Lower lobe of right lung (tissue), 2 donors: ENCODE data around the gene NBDY. TPM values are rescaled to one million over a fixed set of nuclear protein-coding genes. Genes with fewer than 3 reads are reported as not detected.
"Not testable (repeated sequence)": the region's sequence is repeated elsewhere in the genome, so short reads cannot be mapped to it uniquely, and the experiment has no call there.

Experiments
- ATAC-seq, 2 donors: fragments of 200-7000 bp; cut with Tn5 transposase; one replicate each; pipeline ENCODE4 v1.9.1; 2020 to 2022; ENCODE audit warnings: mild to moderate bottlenecking in 2 of 2, moderate library complexity in 2 of 2
- DNase-seq: peaks from one replicate; pipeline ENCODE4 v3.0.0-alpha.2; 2020
- H3K27ac ChIP-seq: fragments of 200-600 bp; one replicate; pipeline ENCODE4 v1.8.0; 2022
- H3K27me3 ChIP-seq: fragments of 200-600 bp; one replicate; pipeline ENCODE4 v1.8.0; 2022; ENCODE audit warnings: low read depth
- H3K36me3 ChIP-seq: fragments of 200-600 bp; one replicate; pipeline ENCODE4 v1.8.0; 2022; ENCODE audit warnings: mild to moderate bottlenecking
- H3K4me1 ChIP-seq: fragments of 200-600 bp; one replicate; pipeline ENCODE4 v1.8.0; 2022
- H3K4me3 ChIP-seq: fragments of 200-600 bp; one replicate; pipeline ENCODE4 v1.8.0; 2022; ENCODE audit warnings: mild to moderate bottlenecking
- H3K9me3 ChIP-seq: fragments of 200-600 bp; one replicate; pipeline ENCODE4 v1.8.0; 2022
- intact Hi-C: fragments of 100-400 bp; cut with DNase I; formaldehyde crosslinking; loops from one replicate; pipeline ENCODE4 v1.11.0; 2022
- total RNA-seq: library from RNA; stranded (reverse); fragmentation: NEBNext Ultra II Directional; extraction: Animal tissue kit (Norgen Biotek cat#: 25700); gene quantifications from one replicate; pipeline ENCODE4 v1.2.1, GENCODE V29; 2021
- TF ChIP-seq, protein P1 (sequence below): fragments of 200-600 bp; IDR thresholded peaks from one replicate; pipeline ENCODE4 v1.8.0; 2022; ENCODE audit warnings: antibody characterized with exemption, mild to moderate bottlenecking
- donor health status: DM: no; HTN: yes; CAD: no; lungs with severe emphysema.

Gene NBDY
- total RNA-seq, 1 donor from 2014 or later, result 37.5 TPM

DNA sequence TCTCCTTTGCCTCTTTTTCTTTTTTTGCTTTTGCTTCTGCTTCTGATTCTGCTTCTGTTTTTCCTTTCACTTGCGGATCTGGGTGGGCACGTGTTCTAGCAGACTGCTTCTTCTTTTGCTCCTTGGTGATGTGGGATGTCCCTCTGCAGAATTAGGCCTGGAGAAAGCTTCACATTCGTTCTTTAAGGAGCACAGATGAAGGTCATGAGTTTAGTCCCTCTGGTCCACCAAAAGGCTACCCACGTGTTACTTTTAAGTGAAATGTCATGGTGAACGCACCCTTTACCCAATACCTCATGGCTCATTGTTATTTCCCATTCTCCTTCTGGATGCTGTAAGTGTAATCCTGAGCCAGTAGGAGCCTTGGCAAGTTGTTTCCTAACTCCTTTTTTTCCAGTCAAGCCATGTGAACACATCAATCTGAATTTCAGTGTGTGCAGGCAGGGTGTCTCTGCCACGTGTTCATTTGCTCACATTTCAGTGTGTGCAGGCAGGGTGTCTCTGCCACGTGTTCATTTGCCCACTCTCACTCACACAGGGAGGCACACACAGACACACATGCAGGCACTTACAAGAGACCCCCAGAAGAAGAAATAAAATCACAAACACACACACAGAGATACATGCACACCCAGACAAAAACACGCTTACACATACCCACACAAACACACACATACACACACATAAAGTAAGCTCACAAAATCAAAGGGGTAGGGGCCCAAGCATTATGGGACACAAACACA, 36.9 kb downstream of the NBDY start:
- no peak for ATAC-seq
- Histone ChIP-seq H3K27ac (peak overlapping the region; percentile 18), H3K9me3 (no peaks in the 10 kb centered on the region), H3K4me1 (peaks cover 19% of the 10 kb centered on the region), H3K4me3 (no peak overlapping the region), H3K36me3 (no peaks in the 10 kb centered on the region), H3K27me3 (no peaks in the 10 kb centered on the region)
- intact Hi-C loops, result no loop called here
- DNase-seq, result no peak
- TF ChIP-seq, protein P1, sequence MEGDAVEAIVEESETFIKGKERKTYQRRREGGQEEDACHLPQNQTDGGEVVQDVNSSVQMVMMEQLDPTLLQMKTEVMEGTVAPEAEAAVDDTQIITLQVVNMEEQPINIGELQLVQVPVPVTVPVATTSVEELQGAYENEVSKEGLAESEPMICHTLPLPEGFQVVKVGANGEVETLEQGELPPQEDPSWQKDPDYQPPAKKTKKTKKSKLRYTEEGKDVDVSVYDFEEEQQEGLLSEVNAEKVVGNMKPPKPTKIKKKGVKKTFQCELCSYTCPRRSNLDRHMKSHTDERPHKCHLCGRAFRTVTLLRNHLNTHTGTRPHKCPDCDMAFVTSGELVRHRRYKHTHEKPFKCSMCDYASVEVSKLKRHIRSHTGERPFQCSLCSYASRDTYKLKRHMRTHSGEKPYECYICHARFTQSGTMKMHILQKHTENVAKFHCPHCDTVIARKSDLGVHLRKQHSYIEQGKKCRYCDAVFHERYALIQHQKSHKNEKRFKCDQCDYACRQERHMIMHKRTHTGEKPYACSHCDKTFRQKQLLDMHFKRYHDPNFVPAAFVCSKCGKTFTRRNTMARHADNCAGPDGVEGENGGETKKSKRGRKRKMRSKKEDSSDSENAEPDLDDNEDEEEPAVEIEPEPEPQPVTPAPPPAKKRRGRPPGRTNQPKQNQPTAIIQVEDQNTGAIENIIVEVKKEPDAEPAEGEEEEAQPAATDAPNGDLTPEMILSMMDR, result no peak

DNA sequence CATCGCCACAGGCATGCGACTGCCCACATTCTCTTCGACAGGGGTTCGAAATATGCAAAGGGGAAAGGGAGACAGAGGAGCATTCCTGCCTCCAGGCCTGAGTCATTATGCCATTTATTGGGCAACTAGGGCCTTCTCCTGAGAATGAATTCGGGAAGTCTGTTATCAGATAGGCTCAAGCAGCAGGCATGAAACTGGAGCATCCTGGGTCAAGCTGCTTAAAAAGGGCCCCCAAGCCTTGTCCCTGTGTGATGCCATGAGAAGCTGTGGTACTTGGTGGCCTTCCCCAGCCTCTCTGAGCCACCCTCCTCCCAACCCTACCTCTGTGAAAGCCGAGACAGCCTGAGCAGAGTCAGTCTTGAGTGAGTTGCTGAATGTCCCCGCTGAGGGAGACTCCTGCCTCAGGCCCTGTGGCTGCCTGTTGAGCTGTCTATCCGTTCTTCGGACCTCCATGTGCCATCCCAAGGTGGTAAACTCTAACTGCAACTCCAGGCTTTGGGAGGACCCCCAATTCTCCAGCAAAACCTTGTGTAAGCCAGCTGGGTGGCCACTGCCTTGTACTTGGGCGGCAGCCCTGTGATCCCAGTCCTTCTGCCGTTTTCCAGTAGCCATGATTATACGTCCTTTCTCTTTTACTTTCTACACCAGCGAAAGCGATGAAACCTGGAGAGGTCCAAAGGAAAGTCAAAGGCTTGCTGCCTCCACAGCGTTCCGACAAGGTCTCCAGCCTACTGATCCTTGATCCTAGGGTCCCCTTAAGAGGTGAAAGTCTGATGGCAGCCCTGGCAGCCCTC, 37.7 kb downstream of the NBDY start:
- intact Hi-C loops, result no loop called here
- H3K4me1 ChIP-seq, result peaks cover 19% of the 10 kb centered on the region
- H3K27ac ChIP-seq, result no peak overlapping the region
- H3K27me3 ChIP-seq, result no peaks in the 10 kb centered on the region
- TF ChIP-seq, protein P1, result no peak
- no peaks in the 10 kb centered on the region for H3K36me3 ChIP-seq
- no peak overlapping the region for H3K4me3 ChIP-seq
- H3K9me3 ChIP-seq, result no peaks in the 10 kb centered on the region
- DNase-seq, result no peak
- no peak for ATAC-seq

DNA sequence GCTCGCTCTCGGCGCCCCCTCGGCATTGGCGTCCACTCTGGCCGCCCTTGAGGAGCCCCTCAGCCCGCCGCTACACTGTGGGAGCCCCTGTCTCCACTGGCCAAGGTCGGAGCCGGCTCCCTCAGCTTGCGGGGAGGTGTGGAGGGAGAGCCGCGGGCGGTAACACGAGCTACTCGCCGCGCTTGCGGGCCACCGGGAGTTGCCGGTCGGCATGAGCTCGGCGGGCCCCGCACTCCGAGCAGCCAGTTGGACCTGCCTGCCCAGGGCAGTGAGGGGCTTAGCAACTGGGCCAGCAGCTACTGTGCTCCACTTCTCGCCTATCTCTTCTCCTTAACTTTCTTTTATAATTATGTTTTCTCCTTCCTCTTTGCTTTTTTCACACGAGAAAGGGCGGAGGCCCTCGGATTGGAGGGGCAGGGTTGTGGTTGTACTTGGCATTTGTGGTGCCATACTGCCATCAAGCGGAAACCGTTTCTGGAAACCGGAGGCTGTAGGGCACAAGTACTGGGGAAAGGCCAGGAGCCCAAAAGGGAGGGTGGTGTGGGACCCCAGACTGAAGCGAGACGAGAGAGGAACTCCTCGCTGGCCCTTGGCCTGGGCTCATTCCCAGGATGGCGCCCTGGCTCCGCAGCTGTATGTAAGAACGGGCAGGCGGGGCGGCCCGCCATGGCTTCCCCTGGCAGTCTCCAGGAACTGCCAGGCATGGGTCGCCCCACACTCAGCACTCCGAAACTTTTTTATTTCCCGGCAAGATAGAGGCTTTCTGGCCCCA, 38.5 kb downstream of the NBDY start:
- H3K27me3 ChIP-seq, intact Hi-C loops, H3K4me3 ChIP-seq, DNase-seq, H3K27ac ChIP-seq, H3K9me3 ChIP-seq, H3K36me3 ChIP-seq: not testable (repeated sequence)
- peaks cover 19% of the 10 kb centered on the region for H3K4me1 ChIP-seq
- ATAC-seq, result peak in 1 of 2 donors; percentile 87

DNA sequence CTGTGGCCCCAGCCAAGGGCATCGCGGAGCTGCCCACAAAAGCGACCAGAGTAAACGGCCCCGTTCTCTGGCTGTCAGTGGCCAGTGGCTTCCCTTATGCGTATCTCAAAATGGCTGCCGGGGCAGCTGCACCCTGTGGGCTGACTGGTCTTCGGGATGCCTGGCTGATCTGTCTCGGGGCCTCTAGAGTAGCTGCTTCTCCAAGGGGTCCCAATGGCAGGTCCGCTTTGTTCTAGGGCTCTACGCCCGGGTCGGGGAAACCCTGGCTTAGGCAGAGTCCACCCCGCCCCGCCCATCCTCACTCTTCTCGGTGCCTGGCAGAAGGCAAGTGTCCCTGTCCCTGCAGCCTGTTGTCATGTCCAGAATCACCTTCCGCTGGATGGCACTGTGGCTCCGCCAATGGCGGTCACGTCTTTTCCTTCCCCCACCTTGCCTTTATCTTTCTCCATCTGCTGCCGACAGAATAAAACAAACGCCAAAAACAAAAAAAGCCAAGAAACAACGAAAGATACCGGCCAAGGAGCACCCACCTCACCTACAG, 39.1 kb downstream of the NBDY start:
- peak in 1 of 2 donors; percentile 79 for ATAC-seq
- H3K27ac ChIP-seq, H3K27me3 ChIP-seq, H3K9me3 ChIP-seq, intact Hi-C loops, H3K36me3 ChIP-seq, H3K4me3 ChIP-seq, DNase-seq: not testable (repeated sequence)
- H3K4me1 ChIP-seq, result peaks cover 19% of the 10 kb centered on the region

DNA sequence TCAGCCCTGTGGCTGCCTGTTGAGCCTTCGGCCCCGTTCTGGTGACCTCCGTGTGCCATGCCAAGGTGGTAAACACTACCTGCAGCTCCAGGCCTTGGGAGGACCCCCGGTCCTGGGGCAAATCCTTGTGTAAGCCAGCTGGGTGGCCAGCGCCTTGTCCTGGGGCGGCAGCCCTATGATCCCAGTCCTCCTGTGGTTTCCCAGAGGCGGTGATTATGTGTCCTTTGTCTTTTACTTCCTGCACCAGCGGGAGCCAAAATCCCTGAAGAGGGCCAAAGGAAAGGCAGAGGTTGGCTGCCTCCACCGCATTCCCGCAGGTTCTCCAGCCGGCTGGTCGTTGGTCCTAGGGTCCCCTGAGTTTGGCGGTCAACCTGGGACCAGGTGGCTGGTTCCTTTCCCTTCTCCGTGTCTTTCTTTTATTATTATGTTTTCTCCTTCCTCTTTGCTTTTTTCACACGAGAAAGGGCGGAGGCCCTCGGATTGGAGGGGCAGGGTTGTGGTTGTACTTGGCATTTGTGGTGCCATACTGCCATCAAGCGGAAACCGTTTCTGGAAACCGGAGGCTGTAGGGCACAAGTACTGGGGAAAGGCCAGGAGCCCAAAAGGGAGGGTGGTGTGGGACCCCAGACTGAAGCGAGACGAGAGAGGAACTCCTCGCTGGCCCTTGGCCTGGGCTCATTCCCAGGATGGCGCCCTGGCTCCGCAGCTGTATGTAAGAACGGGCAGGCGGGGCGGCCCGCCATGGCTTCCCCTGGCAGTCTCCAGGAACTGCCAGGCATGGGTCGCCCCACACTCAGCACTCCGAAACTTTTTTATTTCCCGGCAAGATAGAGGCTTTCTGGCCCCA, 43.9 kb downstream of the NBDY start:
- H3K4me1 ChIP-seq, result not testable (repeated sequence)
- peak; percentile 6 to 83 for ATAC-seq

DNA sequence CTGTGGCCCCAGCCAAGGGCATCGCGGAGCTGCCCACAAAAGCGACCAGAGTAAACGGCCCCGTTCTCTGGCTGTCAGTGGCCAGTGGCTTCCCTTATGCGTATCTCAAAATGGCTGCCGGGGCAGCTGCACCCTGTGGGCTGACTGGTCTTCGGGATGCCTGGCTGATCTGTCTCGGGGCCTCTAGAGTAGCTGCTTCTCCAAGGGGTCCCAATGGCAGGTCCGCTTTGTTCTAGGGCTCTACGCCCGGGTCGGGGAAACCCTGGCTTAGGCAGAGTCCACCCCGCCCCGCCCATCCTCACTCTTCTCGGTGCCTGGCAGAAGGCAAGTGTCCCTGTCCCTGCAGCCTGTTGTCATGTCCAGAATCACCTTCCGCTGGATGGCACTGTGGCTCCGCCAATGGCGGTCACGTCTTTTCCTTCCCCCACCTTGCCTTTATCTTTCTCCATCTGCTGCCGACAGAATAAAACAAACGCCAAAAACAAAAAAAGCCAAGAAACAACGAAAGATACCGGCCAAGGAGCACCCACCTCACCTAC, 44.5 kb downstream of the NBDY start:
- H3K4me3 ChIP-seq, DNase-seq, H3K4me1 ChIP-seq, H3K9me3 ChIP-seq, intact Hi-C loops, H3K27me3 ChIP-seq, H3K27ac ChIP-seq, H3K36me3 ChIP-seq: not testable (repeated sequence)
- ATAC-seq, result peak in 1 of 2 donors; percentile 77

More for the DNA sequence above, 43.9 kb downstream of the NBDY start:
- H3K27ac ChIP-seq, H3K36me3 ChIP-seq, DNase-seq, intact Hi-C loops, H3K9me3 ChIP-seq, H3K4me3 ChIP-seq, H3K27me3 ChIP-seq: not testable (repeated sequence)

DNA sequence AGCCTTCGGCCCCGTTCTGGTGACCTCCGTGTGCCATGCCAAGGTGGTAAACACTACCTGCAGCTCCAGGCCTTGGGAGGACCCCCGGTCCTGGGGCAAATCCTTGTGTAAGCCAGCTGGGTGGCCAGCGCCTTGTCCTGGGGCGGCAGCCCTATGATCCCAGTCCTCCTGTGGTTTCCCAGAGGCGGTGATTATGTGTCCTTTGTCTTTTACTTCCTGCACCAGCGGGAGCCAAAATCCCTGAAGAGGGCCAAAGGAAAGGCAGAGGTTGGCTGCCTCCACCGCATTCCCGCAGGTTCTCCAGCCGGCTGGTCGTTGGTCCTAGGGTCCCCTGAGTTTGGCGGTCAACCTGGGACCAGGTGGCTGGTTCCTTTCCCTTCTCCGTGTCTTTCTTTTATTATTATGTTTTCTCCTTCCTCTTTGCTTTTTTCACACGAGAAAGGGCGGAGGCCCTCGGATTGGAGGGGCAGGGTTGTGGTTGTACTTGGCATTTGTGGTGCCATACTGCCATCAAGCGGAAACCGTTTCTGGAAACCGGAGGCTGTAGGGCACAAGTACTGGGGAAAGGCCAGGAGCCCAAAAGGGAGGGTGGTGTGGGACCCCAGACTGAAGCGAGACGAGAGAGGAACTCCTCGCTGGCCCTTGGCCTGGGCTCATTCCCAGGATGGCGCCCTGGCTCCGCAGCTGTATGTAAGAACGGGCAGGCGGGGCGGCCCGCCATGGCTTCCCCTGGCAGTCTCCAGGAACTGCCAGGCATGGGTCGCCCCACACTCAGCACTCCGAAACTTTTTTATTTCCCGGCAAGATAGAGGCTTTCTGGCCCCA, 49.3 kb downstream of the NBDY start:
- H3K4me3 ChIP-seq, H3K36me3 ChIP-seq, H3K4me1 ChIP-seq, H3K9me3 ChIP-seq, H3K27me3 ChIP-seq, DNase-seq, H3K27ac ChIP-seq, intact Hi-C loops: not testable (repeated sequence)
- peak; percentile 21 to 85 for ATAC-seq

DNA sequence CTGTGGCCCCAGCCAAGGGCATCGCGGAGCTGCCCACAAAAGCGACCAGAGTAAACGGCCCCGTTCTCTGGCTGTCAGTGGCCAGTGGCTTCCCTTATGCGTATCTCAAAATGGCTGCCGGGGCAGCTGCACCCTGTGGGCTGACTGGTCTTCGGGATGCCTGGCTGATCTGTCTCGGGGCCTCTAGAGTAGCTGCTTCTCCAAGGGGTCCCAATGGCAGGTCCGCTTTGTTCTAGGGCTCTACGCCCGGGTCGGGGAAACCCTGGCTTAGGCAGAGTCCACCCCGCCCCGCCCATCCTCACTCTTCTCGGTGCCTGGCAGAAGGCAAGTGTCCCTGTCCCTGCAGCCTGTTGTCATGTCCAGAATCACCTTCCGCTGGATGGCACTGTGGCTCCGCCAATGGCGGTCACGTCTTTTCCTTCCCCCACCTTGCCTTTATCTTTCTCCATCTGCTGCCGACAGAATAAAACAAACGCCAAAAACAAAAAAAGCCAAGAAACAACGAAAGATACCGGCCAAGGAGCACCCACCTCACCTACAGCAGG, 50.0 kb downstream of the NBDY start:
- intact Hi-C loops, H3K9me3 ChIP-seq, DNase-seq, H3K4me1 ChIP-seq, H3K4me3 ChIP-seq, H3K36me3 ChIP-seq, H3K27me3 ChIP-seq, H3K27ac ChIP-seq: not testable (repeated sequence)
- peak; percentile 12 to 88 for ATAC-seq

DNA sequence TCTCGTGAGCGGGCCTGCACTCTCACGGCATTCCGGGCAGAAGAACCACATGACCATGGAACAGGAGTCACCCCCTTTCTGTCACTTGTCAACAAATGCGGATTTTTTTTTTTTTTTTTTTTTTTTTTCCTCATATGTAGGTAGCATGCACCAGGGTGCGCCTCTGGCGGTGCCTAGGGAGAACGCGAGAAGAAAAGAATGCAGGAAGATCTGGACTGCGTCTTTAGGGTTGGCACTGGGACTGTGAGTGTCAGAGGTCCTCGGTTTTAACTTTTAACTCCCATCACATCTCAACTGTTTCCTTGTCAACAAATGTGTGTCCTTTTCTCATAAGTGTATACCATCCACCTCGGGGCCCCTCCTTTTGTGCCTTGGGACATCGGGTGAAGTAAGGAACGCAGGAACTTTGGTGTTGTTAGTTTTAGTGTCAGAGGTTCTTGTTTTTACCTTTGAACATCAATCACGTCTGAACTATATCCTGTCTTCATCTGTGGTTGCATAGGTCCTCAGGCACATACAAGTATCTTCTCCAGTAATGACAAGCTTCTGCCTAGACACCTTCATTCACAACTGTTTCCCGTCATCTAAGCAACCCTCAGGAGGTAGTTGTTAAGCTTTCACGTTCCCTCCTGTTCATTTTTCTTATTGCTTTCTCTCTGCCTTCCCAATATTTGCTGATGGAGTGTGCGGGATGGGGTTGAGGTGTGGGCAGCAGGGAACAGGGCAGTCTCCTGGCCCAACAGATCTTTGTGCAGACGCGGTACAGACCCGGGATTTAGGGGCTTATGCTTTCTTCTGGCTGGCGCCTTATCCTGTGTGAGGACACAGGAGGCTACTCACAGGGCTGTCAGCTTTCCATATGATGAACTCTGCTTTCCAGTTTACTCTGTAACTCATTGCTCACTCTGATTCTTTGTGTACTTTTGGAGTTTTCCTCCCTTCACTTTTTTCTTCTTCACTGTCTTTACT, 51.9 kb downstream of the NBDY start:
- H3K27ac ChIP-seq, H3K4me1 ChIP-seq, intact Hi-C loops, H3K4me3 ChIP-seq, DNase-seq, H3K9me3 ChIP-seq, ATAC-seq, H3K27me3 ChIP-seq, H3K36me3 ChIP-seq: not testable (repeated sequence)
